ENCODE measurements around the gene POFUT1. TPM values are rescaled to one million over a fixed set of nuclear protein-coding genes. Genes with fewer than 3 reads are reported as not detected.

Gene POFUT1
- total and polyA plus RNA-seq, 2 donors (not counting 3 experiments of a cell fraction or from before 2014, with no cell fraction given), result 29.0 to 51.4 TPM

DNA sequence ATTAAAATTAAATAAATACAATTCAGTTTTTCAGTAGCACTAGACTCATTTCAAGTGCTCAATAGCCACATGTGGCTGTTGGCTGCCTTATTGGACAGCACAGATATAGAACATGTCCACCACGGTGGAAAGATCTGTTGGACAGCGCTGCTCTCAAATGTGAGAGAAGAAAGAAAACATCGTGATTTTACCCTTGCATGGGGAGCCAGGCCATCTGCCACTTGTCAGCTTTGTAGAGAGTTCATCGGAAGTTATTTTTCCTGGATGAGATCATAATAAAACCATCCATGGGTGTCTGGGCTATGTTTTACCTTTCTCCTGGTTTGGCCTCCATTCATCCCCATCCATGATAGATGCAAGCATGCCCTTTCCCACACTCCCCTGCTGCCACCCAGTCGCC lies 63.9 kb downstream of the POFUT1 start:
- BruUV-seq (replicated peaks), result no TSS peak

More for the DNA sequence above, 63.9 kb downstream of the POFUT1 start:
- H3K36me3 ChIP-seq (ENCODE audit: control insufficient read depth in 2 of 2, extremely low read depth in 1 of 2, insufficient read depth in 2 of 2, low read length in 2 of 2), result no peaks in the 10 kb centered on the region
- ChIA-PET POLR2A (no interaction called here), CTCF (no interaction called here)
- no peak overlapping the region for H2AFZ ChIP-seq (ENCODE audit: low read depth, low read length)
- H4K20me1 ChIP-seq (replicated peaks; ENCODE audit: control insufficient read depth, extremely low read depth, insufficient read depth, low read length), result no peaks in the 10 kb centered on the region
- no peak overlapping the region for H3K27ac ChIP-seq (ENCODE audit: insufficient read depth, low read depth, low read length)
- H3K9me1 ChIP-seq (replicated peaks; ENCODE audit: control insufficient read depth, extremely low read depth, insufficient read depth, low read length), result no peaks in the 10 kb centered on the region
- no peaks in the 10 kb centered on the region for H3K9me3 ChIP-seq (replicated peaks; ENCODE audit: control insufficient read depth, insufficient read depth, low read length)
- H3K4me3 ChIP-seq (replicated peaks in 1 of 3; ENCODE audit: insufficient read depth in 1 of 3, low read depth in 1 of 3, low read length in 3 of 3), result no peak overlapping the region
- FAIRE-seq, result no peak
- no peak overlapping the region for H3K4me2 ChIP-seq (ENCODE audit: insufficient read depth, low read length)
- H3K27me3 ChIP-seq (ENCODE audit: control insufficient read depth in 2 of 2, insufficient read depth in 2 of 2, low read length in 2 of 2), result peaks cover 6 to 7% of the 10 kb centered on the region in 2 experiments
- no peak for DNase-seq (ENCODE audit: low read depth, low spot score)
- H3K79me2 ChIP-seq (ENCODE audit: control insufficient read depth, insufficient read depth, low read length), result no peaks in the 10 kb centered on the region
- dilution Hi-C loops (cut with MboI; ENCODE audit: extremely low pct_ligation_motif_present, low sequenced_read_pairs), result no loop called here
- no peaks in the 10 kb centered on the region for H3K4me1 ChIP-seq (ENCODE audit: control insufficient read depth, extremely low read depth, insufficient read depth, low read length)
- intact Hi-C loops (cut with micrococcal nuclease), result no loop called here
- H3K9ac ChIP-seq (replicated peaks; ENCODE audit: extremely low read depth, insufficient read depth, low read length), result no peak overlapping the region
- TF ChIP-seq FOS (IDR thresholded peaks at IDR 0.05; ENCODE audit: borderline replicate concordance, insufficient read depth, low read length) (no peak), CTCF (IDR thresholded peaks at IDR 0.05; ENCODE audit: extremely low read depth in 1 of 2, insufficient read depth in 1 of 2, low read depth in 1 of 2, low read length in 2 of 2) (no peak), GATA2 (IDR thresholded peaks at IDR 0.05; ENCODE audit: insufficient read depth, insufficient read length, low read depth, low read length) (no peak), MYC (IDR thresholded peaks at IDR 0.05; ENCODE audit: low read depth, low read length) (no peak), EZH2 (IDR thresholded peaks at IDR 0.05; ENCODE audit: borderline replicate concordance, low read depth, low read length, severe bottlenecking) (no peak), JUN (IDR thresholded peaks at IDR 0.05; ENCODE audit: borderline replicate concordance, insufficient read depth, insufficient read length, low read depth) (no peak), POLR2A (IDR thresholded peaks at IDR 0.05; ENCODE audit: low read depth, low read length) (no peak), POLR2AphosphoS5 (IDR thresholded peaks at IDR 0.05; ENCODE audit: insufficient read depth, low read depth, low read length) (no peak)
- TF ChIP-seq, protein P1, sequence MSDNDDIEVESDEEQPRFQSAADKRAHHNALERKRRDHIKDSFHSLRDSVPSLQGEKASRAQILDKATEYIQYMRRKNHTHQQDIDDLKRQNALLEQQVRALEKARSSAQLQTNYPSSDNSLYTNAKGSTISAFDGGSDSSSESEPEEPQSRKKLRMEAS (IDR thresholded peaks at IDR 0.05; ENCODE audit: insufficient read depth, insufficient read length), result no peak
